ENCODE results near the gene IL24.

DNA sequence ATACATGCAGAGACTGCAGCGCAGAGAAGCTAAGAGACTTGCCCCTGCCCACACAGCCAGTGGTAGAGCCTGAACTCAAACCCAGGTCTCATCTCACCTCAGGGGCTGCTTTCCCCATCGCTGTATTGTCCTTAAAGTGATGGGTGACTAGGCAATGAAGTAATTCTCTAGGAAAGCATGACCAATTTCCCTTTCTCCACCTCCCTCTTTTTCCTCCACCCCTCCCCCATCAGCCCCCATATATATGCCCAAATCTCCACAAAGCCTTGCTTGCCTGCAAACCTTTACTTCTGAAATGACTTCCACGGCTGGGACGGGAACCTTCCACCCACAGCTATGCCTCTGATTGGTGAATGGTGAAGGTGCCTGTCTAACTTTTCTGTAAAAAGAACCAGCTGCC, at the start of gene IL24:
- TF ChIP-seq, protein P1, sequence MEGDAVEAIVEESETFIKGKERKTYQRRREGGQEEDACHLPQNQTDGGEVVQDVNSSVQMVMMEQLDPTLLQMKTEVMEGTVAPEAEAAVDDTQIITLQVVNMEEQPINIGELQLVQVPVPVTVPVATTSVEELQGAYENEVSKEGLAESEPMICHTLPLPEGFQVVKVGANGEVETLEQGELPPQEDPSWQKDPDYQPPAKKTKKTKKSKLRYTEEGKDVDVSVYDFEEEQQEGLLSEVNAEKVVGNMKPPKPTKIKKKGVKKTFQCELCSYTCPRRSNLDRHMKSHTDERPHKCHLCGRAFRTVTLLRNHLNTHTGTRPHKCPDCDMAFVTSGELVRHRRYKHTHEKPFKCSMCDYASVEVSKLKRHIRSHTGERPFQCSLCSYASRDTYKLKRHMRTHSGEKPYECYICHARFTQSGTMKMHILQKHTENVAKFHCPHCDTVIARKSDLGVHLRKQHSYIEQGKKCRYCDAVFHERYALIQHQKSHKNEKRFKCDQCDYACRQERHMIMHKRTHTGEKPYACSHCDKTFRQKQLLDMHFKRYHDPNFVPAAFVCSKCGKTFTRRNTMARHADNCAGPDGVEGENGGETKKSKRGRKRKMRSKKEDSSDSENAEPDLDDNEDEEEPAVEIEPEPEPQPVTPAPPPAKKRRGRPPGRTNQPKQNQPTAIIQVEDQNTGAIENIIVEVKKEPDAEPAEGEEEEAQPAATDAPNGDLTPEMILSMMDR (IDR thresholded peaks at IDR 0.05; ENCODE audit: low read depth, low read length), result no peak
- TF ChIP-seq EZH2phosphoT487 (IDR thresholded peaks at IDR 0.05; ENCODE audit: low read depth), result no peak
